WTC11 (cell line): Measurements from ENCODE around the gene FGF8.

ENCODE experiments used
- TF ChIP-seq, protein P1 (sequence below): sonication (generic); formaldehyde crosslinking; IDR thresholded peaks from 2 replicates; pipeline ENCODE4 v1.8.0; 2023; ENCODE audit warnings: missing genetic modification reagents
- TF ChIP-seq, protein P2 (sequence below): fragments of 200-600 bp; IDR thresholded peaks from 2 replicates; pipeline ENCODE4 v1.8.0; 2022; ENCODE audit warnings: antibody characterized with exemption
- TF ChIP-seq, protein P3 (sequence below): sonication (generic); formaldehyde crosslinking; IDR thresholded peaks from 2 replicates; pipeline ENCODE4 v1.8.0; 2022; ENCODE audit warnings: mild to moderate bottlenecking, missing genetic modification reagents
- TF ChIP-seq, protein P4 (sequence below): fragments of 250-450 bp; sonication (Bioruptor Pico); IDR thresholded peaks from 2 replicates; pipeline ENCODE4 v2.1.2; 2022; ENCODE audit warnings: mild to moderate bottlenecking, moderate library complexity

DNA sequence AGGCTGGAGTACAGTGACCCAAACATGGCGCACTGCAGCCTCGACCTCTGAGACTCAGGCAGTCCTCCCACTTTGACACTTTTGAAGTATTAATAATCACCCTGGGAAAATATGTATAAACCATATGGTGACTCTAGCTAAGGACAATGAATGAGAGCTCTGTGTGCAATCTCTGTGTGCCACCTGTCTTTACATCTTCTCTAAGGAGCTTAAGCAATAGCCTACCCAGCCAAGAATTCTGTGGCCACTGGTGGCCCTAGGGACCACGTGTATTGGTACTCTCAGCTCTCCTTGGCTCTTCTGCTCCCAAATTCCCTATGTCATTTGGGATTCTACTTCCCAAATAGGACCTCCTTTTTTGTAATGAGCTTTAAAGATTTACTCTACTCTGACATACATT, 23.7 kb downstream of the FGF8 start:
- TF ChIP-seq, protein P1, sequence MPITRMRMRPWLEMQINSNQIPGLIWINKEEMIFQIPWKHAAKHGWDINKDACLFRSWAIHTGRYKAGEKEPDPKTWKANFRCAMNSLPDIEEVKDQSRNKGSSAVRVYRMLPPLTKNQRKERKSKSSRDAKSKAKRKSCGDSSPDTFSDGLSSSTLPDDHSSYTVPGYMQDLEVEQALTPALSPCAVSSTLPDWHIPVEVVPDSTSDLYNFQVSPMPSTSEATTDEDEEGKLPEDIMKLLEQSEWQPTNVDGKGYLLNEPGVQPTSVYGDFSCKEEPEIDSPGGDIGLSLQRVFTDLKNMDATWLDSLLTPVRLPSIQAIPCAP (CRISPR knock-in tag): no peak
- TF ChIP-seq, protein P2, sequence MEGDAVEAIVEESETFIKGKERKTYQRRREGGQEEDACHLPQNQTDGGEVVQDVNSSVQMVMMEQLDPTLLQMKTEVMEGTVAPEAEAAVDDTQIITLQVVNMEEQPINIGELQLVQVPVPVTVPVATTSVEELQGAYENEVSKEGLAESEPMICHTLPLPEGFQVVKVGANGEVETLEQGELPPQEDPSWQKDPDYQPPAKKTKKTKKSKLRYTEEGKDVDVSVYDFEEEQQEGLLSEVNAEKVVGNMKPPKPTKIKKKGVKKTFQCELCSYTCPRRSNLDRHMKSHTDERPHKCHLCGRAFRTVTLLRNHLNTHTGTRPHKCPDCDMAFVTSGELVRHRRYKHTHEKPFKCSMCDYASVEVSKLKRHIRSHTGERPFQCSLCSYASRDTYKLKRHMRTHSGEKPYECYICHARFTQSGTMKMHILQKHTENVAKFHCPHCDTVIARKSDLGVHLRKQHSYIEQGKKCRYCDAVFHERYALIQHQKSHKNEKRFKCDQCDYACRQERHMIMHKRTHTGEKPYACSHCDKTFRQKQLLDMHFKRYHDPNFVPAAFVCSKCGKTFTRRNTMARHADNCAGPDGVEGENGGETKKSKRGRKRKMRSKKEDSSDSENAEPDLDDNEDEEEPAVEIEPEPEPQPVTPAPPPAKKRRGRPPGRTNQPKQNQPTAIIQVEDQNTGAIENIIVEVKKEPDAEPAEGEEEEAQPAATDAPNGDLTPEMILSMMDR: no peak
- TF ChIP-seq, protein P3, sequence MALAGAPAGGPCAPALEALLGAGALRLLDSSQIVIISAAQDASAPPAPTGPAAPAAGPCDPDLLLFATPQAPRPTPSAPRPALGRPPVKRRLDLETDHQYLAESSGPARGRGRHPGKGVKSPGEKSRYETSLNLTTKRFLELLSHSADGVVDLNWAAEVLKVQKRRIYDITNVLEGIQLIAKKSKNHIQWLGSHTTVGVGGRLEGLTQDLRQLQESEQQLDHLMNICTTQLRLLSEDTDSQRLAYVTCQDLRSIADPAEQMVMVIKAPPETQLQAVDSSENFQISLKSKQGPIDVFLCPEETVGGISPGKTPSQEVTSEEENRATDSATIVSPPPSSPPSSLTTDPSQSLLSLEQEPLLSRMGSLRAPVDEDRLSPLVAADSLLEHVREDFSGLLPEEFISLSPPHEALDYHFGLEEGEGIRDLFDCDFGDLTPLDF (CRISPR knock-in tag): no peak
- TF ChIP-seq, protein P4, sequence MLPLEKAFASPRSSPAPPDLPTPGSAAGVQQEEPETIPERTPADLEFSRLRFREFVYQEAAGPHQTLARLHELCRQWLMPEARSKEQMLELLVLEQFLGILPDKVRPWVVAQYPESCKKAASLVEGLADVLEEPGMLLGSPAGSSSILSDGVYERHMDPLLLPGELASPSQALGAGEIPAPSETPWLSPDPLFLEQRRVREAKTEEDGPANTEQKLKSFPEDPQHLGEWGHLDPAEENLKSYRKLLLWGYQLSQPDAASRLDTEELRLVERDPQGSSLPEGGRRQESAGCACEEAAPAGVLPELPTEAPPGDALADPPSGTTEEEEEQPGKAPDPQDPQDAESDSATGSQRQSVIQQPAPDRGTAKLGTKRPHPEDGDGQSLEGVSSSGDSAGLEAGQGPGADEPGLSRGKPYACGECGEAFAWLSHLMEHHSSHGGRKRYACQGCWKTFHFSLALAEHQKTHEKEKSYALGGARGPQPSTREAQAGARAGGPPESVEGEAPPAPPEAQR (CRISPR knock-in tag): no peak
